Activated gamma-delta T cell (primary cell): ENCODE results near the gene SHISA9.

Source experiments
- DNase-seq: peaks from one replicate; lab custom pipeline; 2025; lab: John Stamatoyannopoulos, UW

SHISA9 gene

GRCh38 chr16:13120091-13120490 is 218.7 kb downstream of the SHISA9 start:
- no peak for DNase-seq

GRCh38 chr16:13120557-13120956 is 219.2 kb downstream of the SHISA9 start:
- DNase-seq: no peak

GRCh38 chr16:13123991-13124390 is 222.6 kb downstream of the SHISA9 start:
- no peak for DNase-seq

GRCh38 chr16:13127144-13127543 is 225.7 kb downstream of the SHISA9 start:
- no peak for DNase-seq

- DNase-seq: no peak
Measured at GRCh38 chr16:13130586-13130985, 229.2 kb downstream of the SHISA9 start.

DNA sequence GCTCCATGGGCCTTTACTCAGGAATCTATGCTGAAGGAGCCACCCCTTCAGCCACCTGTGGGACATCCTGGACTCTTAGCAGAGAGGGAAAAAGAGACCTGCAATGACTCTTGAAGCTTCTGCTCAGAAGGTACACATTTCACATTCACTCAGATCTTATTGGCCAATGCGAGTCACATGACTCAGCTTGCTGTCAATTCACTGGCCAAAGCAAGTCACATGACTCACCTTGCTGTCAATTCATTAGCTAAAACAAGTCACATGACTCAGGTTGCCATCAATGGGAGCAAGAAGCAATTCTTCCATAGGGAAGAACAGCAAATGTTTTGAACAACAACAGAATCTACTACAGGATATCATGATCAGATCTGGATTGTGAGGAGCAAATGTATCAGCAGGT is 233.4 kb downstream of the SHISA9 start:
- no peak for DNase-seq

DNA sequence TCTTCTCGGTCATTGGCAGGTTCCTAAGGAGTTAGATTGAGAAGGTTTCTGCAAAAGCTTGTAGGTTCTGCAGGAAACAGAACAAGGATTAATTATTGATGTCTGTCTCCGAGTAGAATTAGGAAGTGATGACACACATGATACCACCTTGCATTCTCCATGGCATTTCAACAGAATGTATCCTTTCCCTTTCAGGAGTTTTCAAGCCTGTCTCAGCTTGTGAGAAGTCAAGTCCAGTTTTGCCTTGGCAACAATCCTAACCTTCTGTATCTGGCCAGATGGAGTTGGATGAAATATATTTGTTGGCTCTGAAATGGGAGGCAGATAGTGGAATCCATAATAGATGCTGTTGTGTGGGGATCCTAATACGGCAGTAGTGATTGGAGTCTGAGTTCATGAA is 235.5 kb downstream of the SHISA9 start:
- no peak for DNase-seq

DNA sequence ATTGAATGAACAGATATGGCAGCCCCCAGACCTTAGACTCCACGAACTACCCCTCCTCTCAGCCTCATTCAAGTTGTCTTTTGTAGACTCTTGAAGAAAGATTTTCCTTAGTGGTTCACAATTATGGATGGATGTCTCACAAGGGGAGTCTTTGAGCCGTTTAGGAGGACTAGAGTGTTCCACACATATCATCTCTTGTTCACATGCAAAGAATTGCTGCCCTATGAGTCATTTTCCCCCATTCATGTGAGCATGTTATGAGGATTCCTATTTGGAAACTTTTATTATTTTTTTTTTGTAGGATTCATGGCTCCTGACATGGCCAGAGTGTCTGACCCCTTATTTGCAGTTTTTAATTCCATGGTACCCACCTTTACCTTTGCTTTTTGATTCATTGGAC is 237.1 kb downstream of the SHISA9 start:
- no peak for DNase-seq

- no peak for DNase-seq
Measured at GRCh38 chr16:13139661-13140241, 238.4 kb downstream of the SHISA9 start.

DNA sequence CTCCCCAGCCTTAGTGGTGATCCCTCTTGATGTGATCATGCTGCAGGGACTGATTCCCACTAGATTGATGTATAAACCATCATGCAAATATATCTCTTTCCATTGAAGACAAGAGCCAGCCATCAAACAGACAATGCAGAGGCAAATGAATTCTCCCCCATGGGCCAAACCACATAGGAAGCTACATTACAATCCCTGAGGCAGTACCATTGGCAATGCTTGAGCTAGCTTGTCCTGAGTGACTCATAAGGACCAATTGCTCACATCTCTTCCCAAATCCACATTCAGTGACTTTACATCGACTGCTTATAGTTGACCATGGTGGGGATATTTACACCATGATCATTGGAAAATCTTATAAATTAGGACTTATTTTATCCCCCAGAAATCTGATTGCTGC is 242.2 kb downstream of the SHISA9 start:
- no peak for DNase-seq

DNA sequence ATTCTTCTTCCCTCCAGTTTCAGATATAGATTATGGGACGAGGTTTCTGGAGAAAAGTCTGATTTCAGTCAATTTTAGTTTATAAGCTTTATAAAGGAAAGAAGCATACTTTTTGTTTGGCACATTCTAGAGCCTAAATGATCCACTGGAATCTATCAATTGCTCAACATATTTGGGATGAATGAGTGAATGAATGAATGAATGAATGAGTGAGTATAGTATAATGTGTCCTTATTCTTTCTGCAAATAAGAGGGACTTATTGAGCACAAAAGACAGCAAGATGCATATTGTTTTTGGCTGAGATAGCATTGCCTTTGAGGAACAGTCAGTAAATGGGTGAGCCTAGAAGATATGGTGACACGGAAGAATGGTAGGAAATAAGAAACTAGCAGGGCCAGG is 245.4 kb downstream of the SHISA9 start:
- DNase-seq: no peak

DNA sequence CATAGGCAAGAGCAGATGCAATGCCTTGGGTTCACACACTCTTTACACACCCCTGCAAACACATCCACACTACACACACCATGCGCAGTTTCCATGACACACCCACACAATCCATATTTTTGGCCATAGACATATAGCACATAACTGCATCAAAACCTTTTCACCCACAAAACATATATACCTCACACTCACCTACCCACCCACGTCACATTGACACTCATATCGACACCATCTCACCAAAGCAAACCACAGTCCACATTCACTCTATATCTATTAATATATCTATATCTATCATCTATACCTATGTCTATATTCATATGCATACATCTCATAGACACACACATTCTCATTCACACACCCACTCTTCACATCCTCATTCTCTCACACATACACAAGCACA is 246.9 kb downstream of the SHISA9 start:
- DNase-seq: no peak

DNA sequence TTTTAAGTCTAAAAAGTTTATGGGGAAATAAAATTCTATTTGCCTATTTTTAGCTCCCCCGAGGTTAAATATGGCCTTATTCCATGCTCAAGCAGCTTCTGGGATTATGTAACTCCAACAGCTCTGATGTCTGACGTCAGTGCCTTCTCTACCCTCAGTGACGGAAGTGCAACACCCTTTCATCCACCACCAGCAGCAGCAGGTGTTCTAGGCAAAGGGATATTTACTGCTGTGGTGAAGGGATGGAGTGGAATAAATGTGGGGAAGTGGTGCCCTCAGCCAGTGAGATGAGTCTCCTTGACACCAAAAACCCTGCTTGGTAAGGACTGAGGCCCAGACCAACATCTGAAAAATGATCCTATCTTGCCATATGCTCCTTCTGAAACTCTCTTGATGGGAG is 247.4 kb downstream of the SHISA9 start:
- no peak for DNase-seq

- DNase-seq: no peak
Measured at GRCh38 chr16:13150181-13150885, 248.9 kb downstream of the SHISA9 start.

- no peak for DNase-seq
Measured at GRCh38 chr16:13153696-13154095, 252.3 kb downstream of the SHISA9 start.

DNA sequence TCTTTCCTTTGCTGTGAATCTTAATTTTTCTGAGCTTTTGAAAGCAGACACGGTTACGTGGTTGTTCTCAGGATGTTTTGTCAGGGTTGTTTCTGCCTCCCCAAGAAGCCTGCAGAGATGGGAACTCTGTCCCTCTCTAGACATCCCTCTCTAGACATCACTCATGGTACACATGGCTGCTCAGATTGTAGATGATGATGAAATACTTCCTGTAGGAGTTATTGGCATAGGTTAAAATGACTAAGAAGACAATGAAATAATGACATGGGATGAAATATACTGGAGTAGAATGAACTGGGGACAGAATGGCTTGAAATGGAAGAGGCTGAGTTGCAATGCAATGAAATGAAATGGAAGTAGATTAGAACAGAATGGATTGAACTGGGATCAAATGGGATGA is 253.4 kb downstream of the SHISA9 start:
- no peak for DNase-seq

- DNase-seq: no peak
Measured at GRCh38 chr16:13155377-13155776, 254.0 kb downstream of the SHISA9 start.

DNA sequence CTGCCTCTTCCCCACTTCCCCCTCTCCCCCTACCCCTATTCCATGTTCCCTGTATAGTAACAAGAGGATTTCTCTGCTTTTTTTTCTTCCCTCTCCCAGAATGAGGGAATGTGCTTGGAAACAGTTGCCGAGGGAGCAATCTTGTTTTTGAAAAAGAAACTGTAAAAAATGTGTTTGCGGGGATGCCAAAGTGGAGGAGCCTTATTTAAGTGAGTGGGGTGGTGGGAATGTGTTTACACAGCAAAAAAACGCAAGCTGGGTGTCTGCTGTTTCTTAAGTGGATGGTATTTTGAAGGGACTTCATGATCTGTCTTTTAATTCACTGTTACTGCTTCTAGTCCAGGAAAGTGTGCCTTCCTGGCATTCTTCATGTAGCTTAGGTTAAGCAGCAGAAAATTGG is 254.4 kb downstream of the SHISA9 start:
- DNase-seq: no peak

DNA sequence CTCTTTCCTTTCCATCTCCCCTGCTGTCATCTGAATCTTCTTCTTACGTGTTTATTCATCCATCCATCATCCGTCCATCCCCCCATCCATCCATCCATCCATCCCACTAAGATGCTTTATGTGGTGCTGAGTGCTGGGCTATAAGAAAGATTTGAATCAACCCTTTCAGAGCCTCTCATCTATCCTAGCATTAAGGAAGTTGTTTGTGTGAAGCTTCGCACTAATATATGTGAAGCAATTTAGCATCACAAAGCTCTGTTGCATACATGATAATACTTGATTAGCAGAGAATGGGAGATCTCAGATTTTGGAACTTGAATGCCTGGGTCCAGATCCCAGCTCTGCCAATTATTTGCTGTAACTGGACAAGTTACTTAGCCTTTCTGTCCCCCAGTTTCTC is 255.7 kb downstream of the SHISA9 start:
- no peak for DNase-seq

GRCh38 chr16:13158427-13158826 is 257.0 kb downstream of the SHISA9 start:
- no peak for DNase-seq

DNA sequence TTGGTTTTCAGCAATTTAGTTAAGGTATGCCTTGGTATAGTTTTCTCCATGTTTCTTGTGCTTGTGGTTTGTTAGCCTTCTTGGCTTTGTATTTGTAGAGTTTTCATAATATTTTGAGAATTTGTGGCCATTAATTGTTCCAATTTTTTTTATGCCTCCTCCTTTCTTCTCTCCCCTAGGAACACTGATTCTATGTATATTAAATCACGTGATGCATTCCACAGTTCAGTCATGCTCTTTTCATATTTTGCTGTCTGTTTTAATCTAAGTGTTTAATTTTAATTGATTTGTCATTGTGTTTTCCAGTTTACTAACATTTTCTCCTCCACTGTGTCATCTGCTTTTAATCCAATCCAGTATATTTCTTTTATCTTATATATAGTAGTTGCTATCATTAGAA is 263.6 kb downstream of the SHISA9 start:
- DNase-seq: no peak

GRCh38 chr16:13168091-13168572 is 266.7 kb downstream of the SHISA9 start:
- no peak for DNase-seq

DNA sequence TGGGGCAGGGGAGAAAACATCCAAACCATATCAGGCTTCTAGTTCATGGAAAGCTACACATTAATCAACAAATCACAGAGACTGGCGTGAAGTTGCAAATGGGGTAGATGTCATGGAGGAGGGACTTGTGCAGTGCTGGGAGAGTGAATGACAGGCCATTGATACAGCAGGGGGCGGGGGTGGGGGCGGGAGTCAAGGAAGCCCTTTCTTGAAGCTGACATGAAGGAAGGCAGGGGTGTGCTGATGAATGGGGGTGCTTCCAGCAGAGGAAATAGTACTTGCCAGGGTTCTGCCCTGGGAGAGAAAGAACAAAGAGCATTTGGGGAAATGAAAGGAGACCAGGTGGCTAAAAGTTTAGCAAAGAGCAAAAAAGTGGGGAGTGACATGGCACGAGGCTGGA is 269.9 kb downstream of the SHISA9 start:
- no peak for DNase-seq

DNA sequence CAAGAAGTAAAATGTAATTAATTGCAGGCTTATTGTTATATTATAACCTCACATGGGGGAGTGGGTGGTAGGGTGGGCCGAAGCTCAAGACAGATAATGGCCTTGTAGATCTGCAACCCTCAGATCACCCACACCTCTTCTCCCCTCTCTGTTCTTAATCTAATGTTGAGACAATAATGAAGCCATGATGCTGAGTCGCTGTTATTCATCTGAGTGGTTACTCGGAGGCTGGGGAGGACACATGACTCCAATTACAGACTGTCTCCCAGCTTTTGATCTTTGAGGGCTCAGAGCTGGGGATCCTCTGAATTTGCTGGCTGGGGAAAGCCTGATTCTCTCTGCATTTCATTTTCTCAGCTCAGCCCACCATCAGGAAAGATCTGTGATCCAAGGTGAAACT is 275.3 kb downstream of the SHISA9 start:
- no peak for DNase-seq
